Heart right ventricle (tissue), 16 donors: ENCODE measurements around the gene CSNK2B. TPM values are rescaled to one million over a fixed set of nuclear protein-coding genes. Genes with fewer than 3 reads are reported as not detected.

Source experiments
- ATAC-seq, 8 donors: fragments of 200-7000 bp; cut with Tn5 transposase; one replicate each; pipeline ENCODE4 v1.9.1; 2020; ENCODE audit warnings: mild to moderate bottlenecking in 8 of 8, moderate library complexity in 8 of 8, moderate number of reproducible peaks in 1 of 8
- DNase-seq, 2 donors: peaks; one replicate each; pipeline ENCODE4 v3.0.0-alpha.2; 2020
- H3K27ac ChIP-seq, 10 donors: fragments of 200-600 bp; sonication (generic) in 2 of 10; one replicate each; pipeline versions ENCODE4 v1.5.0 to v1.8.0; 2020 to 2022; ENCODE audit warnings: mild to moderate bottlenecking in 3 of 10
- H3K27me3 ChIP-seq, 7 donors: fragments of 200-600 bp; one replicate each; pipeline ENCODE4 v1.8.0; 2021 to 2022; ENCODE audit warnings: mild to moderate bottlenecking in 2 of 7
- H3K36me3 ChIP-seq, 9 donors: fragments of 200-600 bp; sonication (generic) in 1 of 9; one replicate each; pipeline versions ENCODE4 v1.5.0 to v1.8.0; 2020 to 2022; ENCODE audit warnings: mild to moderate bottlenecking in 2 of 9
- H3K4me1 ChIP-seq, 9 donors: fragments of 200-600 bp; sonication (generic) in 1 of 9; one replicate each; pipeline versions ENCODE4 v1.5.0 to v1.8.0; 2020 to 2022; ENCODE audit warnings: mild to moderate bottlenecking in 4 of 9
- H3K4me3 ChIP-seq, 10 donors: fragments of 200-600 bp; sonication (generic) in 2 of 10; one replicate each; pipeline versions ENCODE4 v1.5.0 to v1.8.0; 2020 to 2022; ENCODE audit warnings: mild to moderate bottlenecking in 7 of 10, moderate library complexity in 2 of 10
- H3K9me3 ChIP-seq, 11 donors: fragments of 200-600 bp in 10 of 11; sonication (generic) in 2 of 11; one replicate each; pipeline versions ENCODE4 v1.5.0 to v1.8.0; 2013 to 2022; ENCODE audit warnings: mild to moderate bottlenecking in 2 of 11, control low read depth in 1 of 11, moderate library complexity in 1 of 11
- WGBS, 2 donors: extraction: QIAGEN DNeasy Blood & Tissue Kit; methylation state at CpG; one replicate each; pipeline ENCODE4 v1.1.7; 2013; ENCODE audit warnings: inconsistent platforms in 1 of 2; 5-methylcytosine and 5-hydroxymethylcytosine counted together
- intact Hi-C, 10 donors: fragments of 100-400 bp; cut with DNase I; formaldehyde crosslinking; loops; one replicate each; pipeline versions ENCODE4 v1.11.1 to v1.14.2; 2022
- polyA plus RNA-seq, 2 donors: library from polyadenylated mRNA; stranded (reverse); fragments of 200-250 nt; gene quantifications; one replicate each; pipeline ENCODE4 v1.2.3, GENCODE V29; 2013
- total RNA-seq, 10 donors: library from RNA; stranded (reverse); fragmentation: NEBNext Ultra II Directional in 3 of 10; extraction: Animal tissue kit (Norgen Biotek cat#: 25700) in 3 of 10; gene quantifications; one replicate each; pipeline versions ENCODE4 v1.2.1 to v1.2.4, GENCODE V29; 2021 to 2023
- TF ChIP-seq, protein P1 (sequence below), 9 donors: fragments of 200-600 bp; sonication (generic) in 2 of 9; IDR thresholded peaks; one replicate each; pipeline versions ENCODE4 v1.5.0 to v1.8.0; 2021 to 2022; ENCODE audit warnings: antibody characterized with exemption in 9 of 9, mild to moderate bottlenecking in 5 of 9, moderate library complexity in 1 of 9
- donor health status: Arrhythmogenic right ventricular cardiomyopathy.
- donor health status: ischemic (EF 13 %, LVEDD 7.1; RV severe dilation, severe dysfunction).
- donor health status: healthy with polysubstance abuse.
- donor health status: DM: no; HTN: yes; CAD: no.
- donor health status: DM: no; HTN: no; CAD: no.
- donor health status: ischemic (EF 25% LVEDD 6.9; RV normal size, moderate dysfunction).
- donor health status: ischemic (EF 25% LVEDD 5.7; RV mildly dilated, moderate dysfunction).
- donor health status: healthy.
- donor health status: DM: yes; HTN: yes; CAD: no.
- donor health status: Ischemic cardiomyopathy.
- donor health status: ischemic (EF 35%, LVEDD 5.7; RV mildly dilated, moderate dysfunction).
- donor health status: nonischemic (EF 11% LVEDD 7.7; RV severe dilation, severe dysfunction).
- donor health status: DM: yes; HTN: yes; CAD: no.
- donor health status: PGD.
- donor health status: ischemic (EF 29% LVEDD 5.4; RV normal size, mild dysfunction).
- donor health status: nonischemic (EF 23%, LVEDD 6.1; RV moderate dilation, normal function).

Gene CSNK2B
- total and polyA plus RNA-seq, 12 donors, result 101 to 199 (median 115) TPM

DNA sequence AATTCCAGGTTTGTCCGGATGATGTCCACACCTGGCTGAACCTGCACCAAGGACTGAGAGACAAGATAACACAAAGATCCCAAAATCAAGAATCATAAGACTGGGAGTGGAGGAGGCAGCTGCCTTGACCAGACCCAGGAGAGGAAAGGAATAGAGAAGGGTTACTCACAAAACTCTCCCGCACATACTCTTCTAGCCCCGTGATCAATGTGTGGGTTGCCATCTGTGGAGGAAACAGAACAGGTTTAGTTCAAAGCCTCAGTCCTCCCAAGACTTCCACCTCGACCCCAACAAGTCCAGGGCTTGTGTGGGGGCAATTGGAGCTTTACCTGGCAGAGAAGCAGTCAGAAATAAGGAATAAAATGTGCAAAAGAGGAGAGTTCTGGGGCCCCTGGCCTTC, 24.5 kb upstream of the CSNK2B start:
- H3K9me3 ChIP-seq, result no peaks in the 10 kb centered on the region
- no peaks in the 10 kb centered on the region for H3K27me3 ChIP-seq
- DNase-seq (no peak), ATAC-seq (no peak)
- H3K36me3 ChIP-seq, result peaks cover 12 to 100% (median 97%) of the 10 kb centered on the region in 9 donors
- no peak overlapping the region for H3K27ac ChIP-seq
- intact Hi-C loops, result no loop called here
- H3K4me3 ChIP-seq, result no peak overlapping the region
- TF ChIP-seq, protein P1, sequence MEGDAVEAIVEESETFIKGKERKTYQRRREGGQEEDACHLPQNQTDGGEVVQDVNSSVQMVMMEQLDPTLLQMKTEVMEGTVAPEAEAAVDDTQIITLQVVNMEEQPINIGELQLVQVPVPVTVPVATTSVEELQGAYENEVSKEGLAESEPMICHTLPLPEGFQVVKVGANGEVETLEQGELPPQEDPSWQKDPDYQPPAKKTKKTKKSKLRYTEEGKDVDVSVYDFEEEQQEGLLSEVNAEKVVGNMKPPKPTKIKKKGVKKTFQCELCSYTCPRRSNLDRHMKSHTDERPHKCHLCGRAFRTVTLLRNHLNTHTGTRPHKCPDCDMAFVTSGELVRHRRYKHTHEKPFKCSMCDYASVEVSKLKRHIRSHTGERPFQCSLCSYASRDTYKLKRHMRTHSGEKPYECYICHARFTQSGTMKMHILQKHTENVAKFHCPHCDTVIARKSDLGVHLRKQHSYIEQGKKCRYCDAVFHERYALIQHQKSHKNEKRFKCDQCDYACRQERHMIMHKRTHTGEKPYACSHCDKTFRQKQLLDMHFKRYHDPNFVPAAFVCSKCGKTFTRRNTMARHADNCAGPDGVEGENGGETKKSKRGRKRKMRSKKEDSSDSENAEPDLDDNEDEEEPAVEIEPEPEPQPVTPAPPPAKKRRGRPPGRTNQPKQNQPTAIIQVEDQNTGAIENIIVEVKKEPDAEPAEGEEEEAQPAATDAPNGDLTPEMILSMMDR (IDR thresholded peaks at IDR 0.05), result no peak
- peaks cover 0 to 9% (median 0%) of the 10 kb centered on the region in 9 donors for H3K4me1 ChIP-seq
- 85 to 89% methylated on average over 4 of the region's 4 CpGs for WGBS, 2 donors

DNA sequence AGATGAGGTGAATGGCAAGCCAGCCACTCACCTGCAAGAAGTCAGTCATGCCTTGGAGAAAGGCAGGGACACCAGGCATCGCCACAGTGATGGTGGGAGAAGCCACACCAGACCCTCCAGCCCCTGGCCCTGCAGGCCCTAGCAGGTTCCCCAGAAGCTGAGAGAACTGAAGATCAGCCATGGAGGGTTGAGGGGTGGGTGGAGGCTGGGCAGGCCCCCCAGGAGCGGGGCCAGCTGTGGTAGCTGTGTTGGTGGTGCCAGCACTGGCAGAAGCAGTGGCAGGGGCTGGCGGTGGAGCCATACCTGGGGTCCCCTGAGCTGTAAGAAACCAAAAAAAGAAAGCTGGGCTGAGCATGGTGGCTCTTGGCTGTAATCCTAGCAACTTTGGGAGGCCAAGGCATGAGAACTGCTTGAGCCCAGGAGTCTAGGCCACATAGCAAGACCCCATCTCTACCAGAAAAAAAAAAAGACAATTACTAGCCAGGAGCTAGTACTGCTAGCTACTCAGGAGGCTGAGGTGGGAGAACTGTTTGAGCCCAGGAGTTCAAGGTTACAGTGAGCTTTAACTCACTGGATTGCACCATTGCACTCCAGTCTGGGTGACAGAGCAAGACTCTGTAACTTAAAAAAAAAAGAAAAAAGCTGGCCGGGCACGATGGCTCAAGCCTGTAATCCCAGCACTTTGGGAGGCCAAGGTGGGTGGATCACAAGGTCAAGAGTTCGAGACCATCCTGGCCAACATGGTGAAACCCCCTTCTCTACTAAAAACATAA, 22.9 kb upstream of the CSNK2B start:
- Histone ChIP-seq H3K9me3 (no peaks in the 10 kb centered on the region), H3K4me1 (peaks cover 0 to under 1% (median 0%) of the 10 kb centered on the region in 9 donors), H3K36me3 (peaks cover 3 to 100% (median 96%) of the 10 kb centered on the region in 9 donors), H3K27ac (no peak overlapping the region), H3K4me3 (no peak overlapping the region), H3K27me3 (no peaks in the 10 kb centered on the region)
- WGBS, 2 donors, result 93 to 95% methylated on average over 6 of the region's 6 CpGs
- intact Hi-C loops, result no loop called here
- TF ChIP-seq, protein P1 (IDR thresholded peaks at IDR 0.05), result no peak
- DNase-seq (no peak), ATAC-seq (no peak)

DNA sequence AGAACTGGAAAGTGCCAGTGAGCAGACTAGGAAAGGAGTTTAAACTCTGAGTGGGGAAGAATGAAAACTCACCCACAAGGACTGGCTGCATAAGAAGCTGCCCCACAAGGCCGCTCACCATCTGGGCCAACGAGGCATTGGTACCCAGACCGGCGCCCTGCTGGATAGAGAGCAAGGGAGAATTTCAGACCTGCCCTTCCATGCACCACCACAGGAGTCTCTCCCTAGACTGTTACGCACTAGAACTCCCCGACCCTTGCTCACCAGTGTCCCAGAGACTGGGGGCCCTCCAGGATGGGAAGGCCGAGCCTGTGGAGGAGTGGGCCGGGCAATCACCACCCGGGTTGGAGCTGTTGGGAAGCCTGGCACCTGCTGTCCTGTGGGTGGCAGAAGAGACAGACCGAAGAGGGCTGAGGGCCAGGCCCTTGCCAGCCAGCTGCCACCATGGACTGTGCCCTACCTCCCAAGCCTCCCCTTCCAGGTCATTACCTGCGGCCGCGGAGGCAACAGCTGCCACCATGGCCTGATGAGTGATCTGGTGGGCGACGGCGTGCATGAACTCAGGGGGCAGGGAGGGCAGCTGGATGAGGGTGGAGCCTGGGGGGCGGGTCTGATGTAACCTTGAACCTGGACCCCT, 21.9 kb upstream of the CSNK2B start:
- no peaks in the 10 kb centered on the region for H3K9me3 ChIP-seq
- TF ChIP-seq, protein P1 (IDR thresholded peaks at IDR 0.05), result no peak
- no peak overlapping the region for H3K27ac ChIP-seq
- no peaks in the 10 kb centered on the region for H3K27me3 ChIP-seq
- no peak for DNase-seq
- H3K4me3 ChIP-seq, result no peak overlapping the region
- ATAC-seq, result peak in 3 of 8 donors; percentile 2 to 8 (median 4)
- H3K36me3 ChIP-seq, result peaks cover 3 to 100% (median 98%) of the 10 kb centered on the region in 9 donors
- WGBS, 2 donors, result 88 to 93% methylated on average over 16 to 17 of the region's 17 CpGs
- intact Hi-C loops, result no loop called here
- no peaks in the 10 kb centered on the region for H3K4me1 ChIP-seq

DNA sequence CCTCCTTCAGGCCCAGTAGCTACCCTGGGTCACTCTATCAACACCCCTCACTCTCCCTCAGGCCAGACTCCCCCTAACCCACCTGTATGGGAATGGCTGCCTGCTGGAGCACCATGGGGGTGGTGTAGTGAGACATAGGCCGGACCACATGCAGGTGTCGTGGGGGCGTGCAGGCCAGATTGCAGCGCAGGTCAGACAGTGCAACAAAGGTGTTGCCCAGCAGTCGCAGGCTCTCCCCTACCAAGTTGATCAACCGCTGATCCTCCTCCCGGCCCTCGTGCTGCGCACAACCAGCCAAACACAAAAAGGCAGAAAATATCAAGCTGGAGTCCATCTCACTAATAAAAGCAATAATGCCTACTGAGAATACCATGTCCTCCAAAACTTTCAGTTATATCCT, 20.6 kb upstream of the CSNK2B start:
- TF ChIP-seq, protein P1 (IDR thresholded peaks at IDR 0.05), result no peak
- Histone ChIP-seq H3K27ac (no peak overlapping the region), H3K9me3 (no peaks in the 10 kb centered on the region), H3K4me3 (no peak overlapping the region), H3K36me3 (peaks cover 3 to 100% (median 97%) of the 10 kb centered on the region in 9 donors), H3K27me3 (no peaks in the 10 kb centered on the region), H3K4me1 (peaks cover 0 to 10% (median 3%) of the 10 kb centered on the region in 9 donors)
- no peak for DNase-seq
- WGBS, 2 donors, result 92 to 96% methylated on average over 9 of the region's 9 CpGs
- no peak for ATAC-seq
- intact Hi-C loops, result no loop called here
